Gastroesophageal sphincter (tissue), 4 donors: Measurements from ENCODE around the gene TBCE. TPM values are rescaled to one million over a fixed set of nuclear protein-coding genes. Genes with fewer than 3 reads are reported as not detected.

Source experiments
- ATAC-seq: fragments of 150-250 bp; one replicate; pipeline ENCODE4 v1.9.1; 2016; ENCODE audit warnings: mild to moderate bottlenecking, moderate library complexity
- H3K27ac ChIP-seq, 4 donors: fragments of 200-600 bp; sonication (generic) in 3 of 4; 1 replicate in 3 of 4; 2 replicates in 1 of 4; pipeline ENCODE4 v1.5.1; 2016 to 2019
- H3K27me3 ChIP-seq: fragments of 200-600 bp; sonication (generic); one replicate; pipeline ENCODE4 v1.5.1; 2019
- H3K36me3 ChIP-seq, 2 donors: fragments of 200-600 bp; sonication (generic); one replicate each; pipeline ENCODE4 v1.5.1; 2019; ENCODE audit warnings: control low read depth in 1 of 2
- H3K4me1 ChIP-seq, 3 donors: fragments of 200-600 bp; sonication (generic); 1 replicate in 2 of 3; 2 replicates in 1 of 3; pipeline ENCODE4 v1.5.1; 2016 to 2019; ENCODE audit warnings: control low read depth in 2 of 3
- H3K4me3 ChIP-seq, 2 donors: fragments of 200-600 bp; sonication (generic); one replicate each; pipeline ENCODE4 v1.5.1; 2019; ENCODE audit warnings: mild to moderate bottlenecking in 1 of 2, moderate library complexity in 1 of 2
- H3K9me3 ChIP-seq, 3 donors: fragments of 200-600 bp; sonication (generic); one replicate each; pipeline ENCODE4 v1.5.1; 2017 to 2019; ENCODE audit warnings: control low read depth in 2 of 3
- CTCF ChIP-seq, 4 experiments: fragments of 200-600 bp in 2 of 4; fragments of 450-650 bp in 2 of 4; sonication (generic) in 1 of 4; IDR thresholded peaks; one replicate each; pipeline ENCODE4 v1.5.1; 2017 to 2019; ENCODE audit warnings: antibody characterized with exemption in 4 of 4, mild to moderate bottlenecking in 2 of 4, moderate library complexity in 2 of 4
- EP300 ChIP-seq: sonication (generic); formaldehyde crosslinking; IDR thresholded peaks from one replicate; pipeline ENCODE4 v1.6.1; 2017; ENCODE audit warnings: antibody characterized with exemption, mild to moderate bottlenecking
- POLR2A ChIP-seq, 2 donors: fragments of 450-650 bp; IDR thresholded peaks; one replicate each; pipeline ENCODE4 v1.6.1; 2017; ENCODE audit warnings: antibody characterized with exemption in 2 of 2, mild to moderate bottlenecking in 2 of 2, moderate library complexity in 1 of 2
- POLR2AphosphoS5 ChIP-seq: sonication (generic); formaldehyde crosslinking; IDR thresholded peaks from one replicate; pipeline ENCODE4 v1.6.1; 2017; ENCODE audit warnings: antibody characterized with exemption
- WGBS, 2 donors: methylation state at CpG; one replicate each; pipeline ENCODE4 v1.1.5; 2018; ENCODE audit warnings: low coverage in 1 of 2; 5-methylcytosine and 5-hydroxymethylcytosine counted together
- total RNA-seq, 4 donors: library from RNA; depleted of rRNA; stranded (reverse); fragments of >200 nt; gene quantifications; one replicate each; pipeline ENCODE4 v1.1.0, GENCODE V29; 2016

The TBCE gene
- total RNA-seq, 4 donors from 2014 or later: 13.9 to 22.7 (median 15.4) TPM

DNA sequence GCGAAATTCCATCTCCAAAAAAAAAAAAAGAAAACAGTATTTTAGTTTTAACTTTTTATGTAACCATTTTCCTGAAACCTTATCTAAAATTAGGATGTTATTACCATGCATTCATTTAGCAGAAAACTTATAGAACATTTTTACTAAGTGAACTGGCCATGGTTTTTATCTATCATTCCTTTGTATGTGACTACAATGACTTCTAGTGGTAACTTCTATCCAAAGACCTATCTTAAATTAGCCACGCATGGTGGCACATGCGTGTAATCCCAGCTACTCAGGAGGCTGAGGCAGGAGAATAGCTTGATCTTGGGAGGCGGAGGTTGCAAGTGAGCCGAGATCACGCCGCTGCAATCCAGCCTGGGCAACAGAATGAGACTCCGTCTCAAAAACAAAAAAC, 27.5 kb upstream of the TBCE start:
- TF ChIP-seq POLR2AphosphoS5: no peak
- TF ChIP-seq EP300: no peak
- no peak for TF ChIP-seq CTCF (IDR thresholded peaks at IDR 0.05)
- no peak for TF ChIP-seq POLR2A (IDR thresholded peaks at IDR 0.05)
- Histone ChIP-seq H3K27ac (no peak overlapping the region), H3K4me1 (peaks cover 0 to 21% (median 0%) of the 10 kb centered on the region in 3 donors), H3K4me3 (no peak overlapping the region), H3K9me3 (no peaks in the 10 kb centered on the region), H3K36me3 (peaks cover 0 to 81% of the 10 kb centered on the region in 2 donors), H3K27me3 (no peaks in the 10 kb centered on the region)
- no peak for ATAC-seq
- 71 to 96% methylated on average over 7 to 8 of the region's 8 CpGs for WGBS, 2 donors

- Histone ChIP-seq H3K4me3 (no peak overlapping the region), H3K27ac (no peak overlapping the region), H3K9me3 (no peaks in the 10 kb centered on the region), H3K27me3 (no peaks in the 10 kb centered on the region), H3K4me1 (peaks cover 0 to 20% (median 0%) of the 10 kb centered on the region in 3 donors), H3K36me3 (peaks cover 0 to 75% of the 10 kb centered on the region in 2 donors)
- TF ChIP-seq POLR2AphosphoS5: no peak
- WGBS, 2 donors: 17 to 50% methylated on average over 1 of the region's 1 CpG
- no peak for ATAC-seq
Observed at GRCh38 chr1:235341334-235341733, 25.9 kb upstream of the TBCE start.

GRCh38 chr1:235342039-235342438, 25.2 kb upstream of the TBCE start:
- Histone ChIP-seq H3K4me3 (no peak overlapping the region), H3K36me3 (peaks cover 0 to 71% of the 10 kb centered on the region in 2 donors), H3K4me1 (peaks cover 0 to 13% (median 0%) of the 10 kb centered on the region in 3 donors), H3K27ac (no peak overlapping the region), H3K27me3 (no peaks in the 10 kb centered on the region), H3K9me3 (no peaks in the 10 kb centered on the region)
- no peak for ATAC-seq
- no peak for TF ChIP-seq EP300
- no peak for TF ChIP-seq POLR2AphosphoS5
- no peak for TF ChIP-seq POLR2A (IDR thresholded peaks at IDR 0.05)
- no peak for TF ChIP-seq CTCF (IDR thresholded peaks at IDR 0.05)
- 44 to 54% methylated on average over 4 to 6 of the region's 6 CpGs for WGBS, 2 donors

GRCh38 chr1:235342471-235342870, 24.8 kb upstream of the TBCE start:
- no peaks in the 10 kb centered on the region for H3K9me3 ChIP-seq
- ATAC-seq: no peak
- no peaks in the 10 kb centered on the region for H3K27me3 ChIP-seq
- H3K27ac ChIP-seq: no peak overlapping the region
- TF ChIP-seq EP300 (no peak), POLR2AphosphoS5 (no peak), POLR2A (IDR thresholded peaks at IDR 0.05) (no peak), CTCF (IDR thresholded peaks at IDR 0.05) (no peak)
- H3K4me1 ChIP-seq: peaks cover 0 to 8% (median 0%) of the 10 kb centered on the region in 3 donors
- no peak overlapping the region for H3K4me3 ChIP-seq
- 82% methylated on average over 3 of the region's 3 CpGs for whole genome bisulfite sequencing, 2 donors
- peaks cover 0 to 66% of the 10 kb centered on the region in 2 donors for H3K36me3 ChIP-seq

DNA sequence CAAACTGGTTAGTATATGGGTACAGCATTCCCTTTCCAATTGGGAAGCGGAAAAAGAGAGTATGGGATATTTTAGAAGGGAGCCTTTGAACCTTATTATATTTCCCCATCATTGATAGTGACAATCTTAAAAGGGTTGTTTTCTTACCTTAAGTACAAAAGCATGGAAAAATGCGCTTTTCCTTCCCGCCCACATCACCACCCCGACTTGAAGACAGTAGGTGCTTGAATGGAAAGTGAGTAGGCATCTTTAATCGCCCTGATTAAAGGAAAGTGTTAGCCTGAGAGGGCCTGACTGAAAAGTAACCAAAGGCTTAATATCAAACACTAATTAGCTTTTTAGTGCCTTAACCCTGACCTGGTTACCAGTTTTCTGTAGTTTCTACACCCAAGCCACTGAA, 23.5 kb upstream of the TBCE start:
- TF ChIP-seq EP300 (no peak), POLR2AphosphoS5 (no peak), POLR2A (IDR thresholded peaks at IDR 0.05) (no peak)

GRCh38 chr1:235351441-235351840, 15.8 kb upstream of the TBCE start:
- Histone ChIP-seq H3K4me1 (no peaks in the 10 kb centered on the region), H3K9me3 (no peaks in the 10 kb centered on the region), H3K27ac (no peak overlapping the region), H3K36me3 (peaks cover 0 to 3% of the 10 kb centered on the region in 2 donors), H3K27me3 (no peaks in the 10 kb centered on the region), H3K4me3 (no peak overlapping the region)
- WGBS, 2 donors: 43 to 63% methylated on average over 3 of the region's 3 CpGs
- TF ChIP-seq POLR2A (IDR thresholded peaks at IDR 0.05): no peak
- no peak for TF ChIP-seq EP300
- no peak for TF ChIP-seq POLR2AphosphoS5
- no peak for TF ChIP-seq CTCF (IDR thresholded peaks at IDR 0.05)
- no peak for ATAC-seq

More for the DNA sequence above, 23.5 kb upstream of the TBCE start:
- no peaks in the 10 kb centered on the region for H3K27me3 ChIP-seq
- peaks cover 0 to 54% of the 10 kb centered on the region in 2 donors for H3K36me3 ChIP-seq
- H3K9me3 ChIP-seq: no peaks in the 10 kb centered on the region
- peaks cover 0 to 8% (median 0%) of the 10 kb centered on the region in 3 donors for H3K4me1 ChIP-seq
- no peak for ATAC-seq
- no peak overlapping the region for H3K4me3 ChIP-seq
- 93 to 94% methylated on average over 5 of the region's 5 CpGs for WGBS, 2 donors
- no peak overlapping the region for H3K27ac ChIP-seq
